ENCODE data around the gene DSCAML1.

The DSCAML1 gene

GRCh38 chr11:117631336-117632140, 165.5 kb downstream of the DSCAML1 start:
- DNase-seq = no peak

GRCh38 chr11:117629891-117630538, 167.0 kb downstream of the DSCAML1 start:
- no peak for DNase-seq

GRCh38 chr11:117629146-117629545, 167.9 kb downstream of the DSCAML1 start:
- DNase-seq = no peak

GRCh38 chr11:117627259-117627658, 169.8 kb downstream of the DSCAML1 start:
- DNase-seq = no peak

GRCh38 chr11:117626576-117626975, 170.4 kb downstream of the DSCAML1 start:
- no peak for DNase-seq

- no peak for DNase-seq
Measured at GRCh38 chr11:117625237-117625636, 171.8 kb downstream of the DSCAML1 start.

- no peak for DNase-seq
Measured at GRCh38 chr11:117623831-117624271, 173.2 kb downstream of the DSCAML1 start.

GRCh38 chr11:117621226-117621625, 175.8 kb downstream of the DSCAML1 start:
- peak; percentile 13 for DNase-seq

- DNase-seq = no peak
Measured at GRCh38 chr11:117620659-117621058, 176.4 kb downstream of the DSCAML1 start.

- DNase-seq = no peak
Measured at GRCh38 chr11:117620086-117620485, 176.9 kb downstream of the DSCAML1 start.

- no peak for DNase-seq
Measured at GRCh38 chr11:117619661-117620060, 177.4 kb downstream of the DSCAML1 start.

GRCh38 chr11:117618982-117619355, 178.0 kb downstream of the DSCAML1 start:
- no peak for DNase-seq

- DNase-seq = no peak
Measured at GRCh38 chr11:117618302-117618981, 178.6 kb downstream of the DSCAML1 start.

- DNase-seq = no peak
Measured at GRCh38 chr11:117616979-117617378, 180.0 kb downstream of the DSCAML1 start.

- DNase-seq = no peak
Measured at GRCh38 chr11:117614728-117615127, 182.3 kb downstream of the DSCAML1 start.

GRCh38 chr11:117613521-117613920, 183.5 kb downstream of the DSCAML1 start:
- DNase-seq = no peak

- DNase-seq = no peak
Measured at GRCh38 chr11:117612177-117612576, 184.8 kb downstream of the DSCAML1 start.

- DNase-seq = no peak
Measured at GRCh38 chr11:117610901-117611300, 186.1 kb downstream of the DSCAML1 start.

- DNase-seq = peak; percentile 61
Measured at GRCh38 chr11:117610045-117610444, 187.0 kb downstream of the DSCAML1 start.

- no peak for DNase-seq
Measured at GRCh38 chr11:117607449-117607848, 189.6 kb downstream of the DSCAML1 start.

GRCh38 chr11:117606790-117607189, 190.2 kb downstream of the DSCAML1 start:
- no peak for DNase-seq

- peak; percentile 38 for DNase-seq
Measured at GRCh38 chr11:117606211-117606610, 190.8 kb downstream of the DSCAML1 start.

- no peak for DNase-seq
Measured at GRCh38 chr11:117605331-117605730, 191.7 kb downstream of the DSCAML1 start.

Measured in activated CD4-positive, alpha-beta T cell treated with anti-CD3 and anti-CD28 coated beads, Interleukin-2, amount 50 U/mL, for 16 hours (primary cell).